IPS DF 19.7 (cell line): ENCODE measurements around the gene IRAK3.
"Not testable (repeated sequence)": the region's sequence is repeated elsewhere in the genome, so short reads cannot be mapped to it uniquely, and the experiment has no call there.

Experiments
- DNase-seq: peaks from one replicate; pipeline ENCODE4 v3.0.0-alpha.2; 2013; ENCODE audit warnings: low read depth, low spot score

Gene IRAK3

GRCh38 chr12:66169221-66170170, 19.5 kb upstream of the IRAK3 start, which contains the start of gene TMBIM4:
Gene TMBIM4, minus strand, starts transcription at chr12:66169996. Its CDS starts 45 bp downstream, at chr12:66169951.
- DNase-seq, result peak; percentile 73

DNA sequence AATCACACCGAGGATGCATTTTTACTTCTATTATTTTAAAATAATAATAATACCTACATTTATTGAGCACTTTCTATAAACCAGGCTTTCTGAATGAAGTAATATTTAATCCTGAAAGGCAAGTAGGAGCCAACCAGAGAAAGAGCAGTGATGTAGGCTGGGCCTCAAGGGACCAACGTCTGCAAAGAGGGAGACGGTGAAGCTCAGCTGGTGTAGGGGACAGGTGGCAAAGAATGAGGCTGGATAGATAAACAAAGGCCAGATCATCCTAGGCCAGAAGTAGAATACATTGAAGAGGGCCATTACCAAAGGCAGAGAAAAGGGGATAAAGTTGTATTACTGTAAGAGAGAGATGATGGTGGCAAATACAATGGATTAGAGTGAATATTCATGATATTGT, 18.4 kb upstream of the IRAK3 start:
- DNase-seq, result no peak

- not testable (repeated sequence) for DNase-seq
Measured at GRCh38 chr12:66174391-66175325, 14.4 kb upstream of the IRAK3 start.

DNA sequence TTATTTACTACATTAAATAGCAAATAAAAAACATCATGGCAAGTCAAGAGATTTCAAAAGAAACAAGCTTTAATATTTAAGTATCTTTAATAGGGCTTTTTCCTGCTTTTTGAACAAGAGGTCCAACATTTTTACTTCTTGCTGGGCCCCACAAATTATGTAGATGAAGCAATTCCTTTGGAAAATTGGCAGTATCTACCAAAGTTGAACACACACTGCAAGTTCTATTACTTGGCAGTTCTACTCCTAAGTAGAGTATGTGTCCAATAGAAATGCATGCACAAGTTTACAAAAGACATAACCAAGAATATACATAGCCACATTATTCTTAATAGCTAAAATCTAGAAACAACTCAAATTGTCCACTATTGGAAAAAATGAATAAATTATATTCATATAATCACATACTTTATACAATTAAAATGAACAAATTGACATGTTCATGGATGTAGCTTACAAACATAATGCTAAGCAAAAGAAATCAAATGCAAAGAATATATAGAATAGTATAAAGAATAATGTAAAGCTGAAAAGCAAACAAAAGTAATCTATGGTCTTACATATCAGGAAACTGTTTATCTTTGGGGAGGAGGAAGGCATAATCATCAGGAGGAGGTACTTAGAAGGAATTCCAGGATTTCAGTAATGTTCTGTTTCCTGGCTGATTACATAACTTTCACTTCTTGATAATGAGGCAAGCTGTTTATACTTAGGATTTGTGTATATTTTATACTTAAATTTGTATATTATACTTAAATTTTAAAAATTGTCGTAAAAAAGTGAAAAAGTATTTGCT, 12.7 kb upstream of the IRAK3 start:
- no peak for DNase-seq

- DNase-seq, result no peak
Measured at GRCh38 chr12:66182956-66183355, 6.1 kb upstream of the IRAK3 start.

DNA sequence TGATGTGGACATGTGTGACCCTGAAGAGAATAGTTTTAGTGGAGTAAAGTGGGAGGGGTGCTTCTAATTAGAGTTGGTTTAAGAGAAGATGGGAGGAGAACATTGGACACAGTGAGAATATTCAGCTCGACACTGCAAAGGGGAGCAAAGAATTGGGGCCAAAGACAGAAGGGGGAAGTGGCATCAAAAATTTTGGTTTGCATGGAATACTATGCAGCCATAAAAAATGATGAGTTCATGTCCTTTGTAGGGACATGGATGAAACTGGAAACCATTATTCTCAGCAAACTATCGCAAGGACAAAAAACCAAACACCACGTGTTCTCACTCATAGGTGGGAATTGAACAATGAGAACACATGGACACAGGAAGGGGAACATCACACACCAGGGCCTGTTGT, 4.2 kb upstream of the IRAK3 start:
- not testable (repeated sequence) for DNase-seq

DNA sequence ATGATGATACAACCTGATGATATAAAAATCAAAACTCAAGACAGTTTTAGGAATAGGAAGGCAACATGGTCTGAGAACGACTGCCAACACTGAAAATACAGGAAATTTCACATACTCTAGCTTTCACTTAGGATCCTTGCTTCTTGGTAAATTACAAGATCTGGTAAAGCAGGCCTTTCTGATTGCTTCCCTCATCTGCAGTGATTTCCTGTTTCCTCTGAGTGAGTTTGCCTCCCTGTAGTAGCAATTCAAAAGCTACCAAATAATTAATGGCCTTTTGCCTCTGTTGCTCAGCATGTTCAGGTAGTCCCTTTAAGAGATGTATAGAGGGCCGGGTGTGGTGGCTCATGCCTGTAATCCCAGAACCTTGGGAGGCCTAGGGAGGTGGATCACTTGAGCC, 2.0 kb upstream of the IRAK3 start:
- no peak for DNase-seq

DNA sequence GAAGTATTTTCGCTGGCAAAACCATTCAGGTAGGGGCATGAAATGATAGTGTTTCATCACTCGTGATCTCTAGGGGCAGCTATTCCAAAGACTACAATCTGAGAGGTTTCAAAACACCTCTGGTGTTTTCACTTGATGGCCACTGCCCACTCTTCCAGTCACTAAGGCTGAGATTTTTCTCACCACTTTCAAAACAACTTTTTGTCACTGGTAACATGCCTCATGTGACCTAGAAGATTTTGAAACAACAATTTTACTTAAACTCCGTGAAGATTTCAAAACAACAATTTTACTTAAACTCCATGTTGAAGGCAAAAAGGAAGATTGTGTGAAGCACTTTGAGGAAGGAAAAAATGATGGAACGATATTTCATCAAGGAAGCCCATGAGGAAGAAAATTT, 1.2 kb upstream of the IRAK3 start:
- no peak for DNase-seq

- no peak for DNase-seq
Measured at GRCh38 chr12:66189486-66189843, 451 bp downstream of the IRAK3 start.

DNA sequence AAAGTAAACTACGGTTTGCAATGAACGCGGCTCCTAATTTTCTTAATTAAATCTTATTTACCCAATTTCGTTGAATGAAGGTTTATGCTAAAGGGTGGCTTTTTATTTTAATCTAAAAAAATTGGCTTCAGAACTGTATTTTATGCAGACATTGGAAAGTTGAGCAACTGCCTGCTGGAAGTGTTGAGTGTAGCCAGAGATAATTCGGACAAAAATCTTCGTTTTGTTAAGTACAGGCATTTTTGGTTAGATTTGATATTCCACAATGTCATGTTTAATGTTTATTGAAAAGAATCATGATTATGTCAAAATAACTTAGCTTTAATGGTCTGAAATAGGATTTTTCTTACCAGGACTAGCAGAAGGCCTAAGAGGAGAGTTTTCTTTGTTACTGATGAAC, 875 bp downstream of the IRAK3 start:
- no peak for DNase-seq

DNA sequence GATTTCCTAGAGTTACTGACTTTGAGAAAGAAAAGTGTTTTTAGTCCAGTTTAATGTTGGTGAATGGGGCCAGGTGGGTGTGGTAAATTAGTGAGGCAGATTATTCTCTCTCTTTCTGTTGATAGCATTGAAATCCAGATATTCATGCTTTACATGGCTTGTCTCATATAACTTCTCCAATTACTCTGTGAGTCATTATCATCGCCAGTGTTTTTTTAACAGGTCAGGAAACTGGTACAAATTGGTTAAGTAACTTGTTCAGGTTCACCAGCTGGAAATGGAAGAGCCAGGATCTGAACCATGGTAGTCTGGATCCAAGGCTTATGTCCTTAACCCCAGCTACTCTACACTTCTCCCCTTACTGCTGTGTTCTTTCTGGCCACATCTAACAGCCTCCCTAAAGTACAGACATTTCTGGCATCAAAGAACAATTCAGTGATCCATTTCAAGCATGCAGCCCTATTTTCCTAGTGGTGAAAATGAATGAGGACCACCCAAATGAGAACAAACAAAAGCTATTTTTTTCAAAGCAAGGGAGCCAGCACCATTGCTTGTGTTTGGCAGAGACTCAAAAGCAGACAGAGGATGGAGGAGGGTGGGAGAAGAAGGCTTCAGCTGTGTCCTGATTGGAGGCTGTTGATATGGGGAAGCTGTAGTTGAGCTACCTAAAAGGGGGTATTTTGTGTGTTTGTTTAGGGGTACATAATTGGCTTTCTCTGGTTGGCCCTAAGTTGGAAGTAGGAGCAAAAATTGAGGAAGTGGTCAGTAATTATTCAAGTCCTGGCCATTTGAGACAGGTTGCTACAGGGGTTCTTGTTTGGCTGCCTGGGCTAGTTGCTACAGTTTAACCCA, 1.7 kb downstream of the IRAK3 start:
- DNase-seq, result no peak

GRCh38 chr12:66191547-66192126, 2.6 kb downstream of the IRAK3 start:
- DNase-seq, result no peak

DNA sequence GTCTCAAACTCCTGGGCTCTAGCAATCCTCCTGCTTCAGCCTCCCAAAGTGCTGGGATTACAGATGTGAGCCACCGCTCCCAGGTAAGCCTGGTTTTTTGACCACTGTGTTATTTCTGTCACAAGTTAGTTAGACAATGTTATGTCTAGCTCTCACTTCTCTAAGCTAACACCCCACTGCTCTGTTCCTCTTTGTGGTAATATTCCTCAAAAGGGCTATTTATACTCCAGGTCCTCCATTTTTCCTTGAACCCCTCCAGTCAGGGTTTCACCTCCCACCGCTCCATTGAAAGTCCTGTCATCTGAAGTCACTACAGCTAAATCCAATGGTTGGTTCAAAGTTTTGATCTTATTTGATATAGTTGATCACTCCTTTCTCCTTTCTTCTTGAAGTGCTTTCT, 5.1 kb downstream of the IRAK3 start:
- no peak for DNase-seq

DNA sequence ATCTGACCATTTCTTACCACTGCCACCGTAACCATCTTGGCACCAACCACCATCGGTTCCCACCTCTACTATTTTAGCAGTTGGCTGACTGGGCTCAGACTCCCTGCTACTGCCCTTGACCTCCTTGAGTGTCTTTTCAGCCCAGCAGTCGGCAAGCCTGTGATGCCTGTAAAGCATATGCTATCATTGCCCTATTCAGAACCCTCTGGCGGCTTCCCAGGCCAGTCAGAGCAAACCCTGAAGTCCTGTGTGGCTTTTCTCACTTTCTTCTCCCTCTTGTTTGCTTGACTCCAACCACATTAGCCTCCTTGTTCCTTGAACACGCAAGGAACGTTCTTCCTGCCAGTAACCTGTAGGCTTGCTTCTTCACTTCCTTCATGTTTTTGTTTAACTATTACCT, 6.2 kb downstream of the IRAK3 start:
- no peak for DNase-seq

- DNase-seq, result no peak
Measured at GRCh38 chr12:66196806-66197205, 7.8 kb downstream of the IRAK3 start.

- DNase-seq, result no peak
Measured at GRCh38 chr12:66197495-66197921, 8.5 kb downstream of the IRAK3 start.

GRCh38 chr12:66199141-66199540, 10.1 kb downstream of the IRAK3 start:
- no peak for DNase-seq

DNA sequence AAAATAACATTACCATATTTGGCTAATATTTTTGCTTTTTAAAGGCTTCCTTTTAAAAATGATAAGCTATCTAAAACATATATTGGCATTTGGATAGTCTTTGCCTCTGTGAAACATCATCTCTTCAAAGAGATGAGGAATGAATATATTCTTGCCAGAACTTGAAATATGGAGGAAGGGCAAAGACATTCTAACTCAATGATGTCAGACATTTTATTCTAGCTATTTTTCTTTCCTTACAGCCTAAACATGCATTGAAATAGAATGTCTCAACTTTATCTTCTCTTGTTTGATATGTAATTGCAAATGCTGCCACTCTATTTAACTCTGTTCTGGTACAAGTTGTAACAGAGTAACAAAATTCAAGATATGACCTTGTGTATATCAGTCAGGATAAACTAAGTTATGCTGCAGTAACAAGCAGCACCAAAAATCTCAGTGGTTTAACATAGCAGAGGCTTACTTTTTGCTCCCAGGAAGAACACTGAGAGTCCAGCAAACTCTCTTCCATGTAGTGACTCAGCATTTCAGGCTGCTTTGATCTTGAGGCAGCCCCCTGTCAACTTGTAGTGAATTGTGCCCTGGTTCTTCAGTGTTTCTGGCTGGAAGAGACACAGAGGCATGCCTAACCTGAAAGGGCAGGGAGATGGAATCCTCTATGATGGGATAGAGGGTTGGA, 11.0 kb downstream of the IRAK3 start:
- DNase-seq, result no peak

- no peak for DNase-seq
Measured at GRCh38 chr12:66203820-66204219, 14.8 kb downstream of the IRAK3 start.

DNA sequence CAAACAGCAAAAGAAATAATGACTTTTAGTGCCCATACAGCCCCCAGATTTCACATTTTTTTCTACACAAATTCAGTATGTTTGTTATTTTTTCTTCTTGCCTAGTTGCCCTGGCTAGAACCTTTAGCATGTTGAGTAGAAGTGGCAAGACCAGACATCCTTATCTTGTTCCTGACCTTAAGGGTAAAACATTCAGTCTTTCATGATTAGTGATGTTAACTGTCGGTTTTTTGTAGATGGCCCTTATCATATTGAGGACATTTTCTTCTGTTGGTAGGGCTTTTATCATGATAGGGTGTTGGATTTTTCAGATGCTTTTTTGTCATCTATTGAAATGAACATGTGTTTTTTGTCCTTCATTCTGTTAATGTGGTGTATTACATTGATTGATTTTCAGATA, 17.1 kb downstream of the IRAK3 start:
- no peak for DNase-seq
